Cardiac muscle cell (in vitro differentiated cells and primary cell): ENCODE measurements around the gene INPP5A. TPM values are rescaled to one million over a fixed set of nuclear protein-coding genes. Genes with fewer than 3 reads are reported as not detected.

Experiments
- DNase-seq, 2 donors: peaks; one replicate each; pipeline versions ENCODE4 v3.0.0 to v3.0.0-alpha.2; 2010 to 2017; ENCODE audit warnings: low read depth in 1 of 2, low spot score in 1 of 2
- H3K27ac ChIP-seq: fragments of 200-600 bp; sonication (generic); 2 replicates; pipeline ENCODE4 v1.5.1; 2016
- H3K27me3 ChIP-seq: fragments of 200-600 bp; sonication (generic); 2 replicates; pipeline ENCODE4 v1.6.0; 2016; ENCODE audit warnings: control low read depth
- H3K36me3 ChIP-seq: fragments of 200-600 bp; sonication (generic); 2 replicates; pipeline ENCODE4 v1.5.1; 2016; ENCODE audit warnings: control low read depth
- H3K4me1 ChIP-seq: fragments of 200-600 bp; sonication (generic); 2 replicates; pipeline ENCODE4 v1.8.1; 2017; ENCODE audit warnings: low read depth, mild to moderate bottlenecking, mixed run types
- H3K4me3 ChIP-seq: fragments of 200-600 bp; sonication (generic); 2 replicates; pipeline ENCODE4 v1.5.1; 2016; ENCODE audit warnings: mild to moderate bottlenecking
- H3K9me3 ChIP-seq: fragments of 200-600 bp; sonication (generic); 2 replicates; pipeline ENCODE4 v1.5.1; 2017; ENCODE audit warnings: low read depth, mild to moderate bottlenecking, control low read depth
- CTCF ChIP-seq: IDR thresholded peaks from 2 replicates; pipeline ENCODE4 v1.5.1; 2012; ENCODE audit warnings: low read depth, mild to moderate bottlenecking, low read length
- polyA plus RNA-seq: library from polyadenylated mRNA; unstranded; fragments of >200 nt; fragmentation: Nextera tagmentation; extraction: Ambion mirVana; gene quantifications from 2 replicates; pipeline ENCODE4 v1.2.1, GENCODE V29; 2016
- total RNA-seq: library from RNA; depleted of rRNA; stranded (reverse); fragments of >200 nt; gene quantifications from 2 replicates; pipeline ENCODE4 v1.2.3, GENCODE V29; 2016

The INPP5A gene
- total and polyA plus RNA-seq, 2 experiments from 2014 or later, result 87.0 to 90.4 TPM

GRCh38 chr10:132632851-132633684 lies 95.5 kb downstream of the INPP5A start:
- Histone ChIP-seq H3K4me3 (no peak overlapping the region), H3K9me3 (no peaks in the 10 kb centered on the region), H3K27me3 (no peaks in the 10 kb centered on the region), H3K4me1 (peaks cover 53% of the 10 kb centered on the region), H3K27ac (peak overlapping the region; percentile 100), H3K36me3 (peaks cover 3% of the 10 kb centered on the region)
- DNase-seq, result peak in 1 of 2 donors; percentile 12
- no peak for TF ChIP-seq CTCF

GRCh38 chr10:132634241-132634946 lies 96.8 kb downstream of the INPP5A start:
- no peak for DNase-seq
- H3K4me1 ChIP-seq, result peaks cover 40% of the 10 kb centered on the region

GRCh38 chr10:132634947-132635271 lies 97.3 kb downstream of the INPP5A start:
- Histone ChIP-seq H3K27me3 (no peaks in the 10 kb centered on the region), H3K9me3 (no peaks in the 10 kb centered on the region), H3K4me1 (peaks cover 38% of the 10 kb centered on the region), H3K27ac (no peak overlapping the region), H3K4me3 (no peak overlapping the region), H3K36me3 (peaks cover 3% of the 10 kb centered on the region)
- TF ChIP-seq CTCF, result no peak
- no peak for DNase-seq

More at GRCh38 chr10:132634241-132634946, 96.8 kb downstream of the INPP5A start:
- Histone ChIP-seq H3K4me3 (no peak overlapping the region), H3K9me3 (no peaks in the 10 kb centered on the region), H3K36me3 (peaks cover 3% of the 10 kb centered on the region), H3K27ac (no peak overlapping the region), H3K27me3 (no peaks in the 10 kb centered on the region)
- TF ChIP-seq CTCF, result peak; percentile 6

- no peaks in the 10 kb centered on the region for H3K27me3 ChIP-seq
Measured at GRCh38 chr10:132636358-132636757, 98.8 kb downstream of the INPP5A start.

More at GRCh38 chr10:132636358-132636757, 98.8 kb downstream of the INPP5A start:
- no peak for TF ChIP-seq CTCF
- no peak for DNase-seq
- peaks cover 30% of the 10 kb centered on the region for H3K4me1 ChIP-seq
- no peak overlapping the region for H3K27ac ChIP-seq
- no peaks in the 10 kb centered on the region for H3K9me3 ChIP-seq
- no peak overlapping the region for H3K4me3 ChIP-seq
- H3K36me3 ChIP-seq, result peaks cover 3% of the 10 kb centered on the region
